GM21528 (cell line): ENCODE data around the gene CCR8.
"Not testable (repeated sequence)": the region's sequence is repeated elsewhere in the genome, so short reads cannot be mapped to it uniquely, and the experiment has no call there.

Source experiments
- ATAC-seq: cut with Tn5 transposase; IDR thresholded peaks from one replicate; pipeline ENCODE4 v1.9.1; 2021; ENCODE audit warnings: mild to moderate bottlenecking, moderate library complexity; ENCODE audit not compliant: unreplicated experiment, low FRiP score

Gene CCR8

DNA sequence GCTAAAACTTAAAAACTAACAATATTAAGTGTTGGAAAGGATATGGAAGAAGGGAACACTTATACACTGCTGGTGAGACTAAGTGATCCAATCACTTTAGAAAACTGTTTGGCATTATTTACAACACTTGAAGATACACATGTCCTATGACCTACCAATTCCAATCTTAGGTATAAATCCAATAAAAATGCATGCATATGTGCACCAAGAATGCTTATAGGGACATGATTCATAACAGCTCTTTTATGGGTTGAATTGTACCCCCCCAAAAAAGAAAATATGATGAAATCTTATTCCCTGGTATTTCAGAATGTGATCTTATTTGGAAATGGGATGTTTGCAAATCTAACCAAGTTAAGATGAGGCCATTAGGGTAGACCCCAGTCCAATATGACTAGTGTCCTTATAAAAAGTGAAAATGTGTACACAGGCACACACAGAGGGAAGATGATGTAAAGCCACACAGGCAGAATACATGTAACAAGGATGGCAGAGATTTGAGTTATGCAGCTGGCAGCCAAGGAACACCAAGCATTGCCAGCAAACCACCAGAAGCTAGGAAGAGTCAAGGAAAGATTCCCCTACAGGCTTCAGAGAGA is 15.3 kb downstream of the CCR8 start:
- ATAC-seq = no peak

DNA sequence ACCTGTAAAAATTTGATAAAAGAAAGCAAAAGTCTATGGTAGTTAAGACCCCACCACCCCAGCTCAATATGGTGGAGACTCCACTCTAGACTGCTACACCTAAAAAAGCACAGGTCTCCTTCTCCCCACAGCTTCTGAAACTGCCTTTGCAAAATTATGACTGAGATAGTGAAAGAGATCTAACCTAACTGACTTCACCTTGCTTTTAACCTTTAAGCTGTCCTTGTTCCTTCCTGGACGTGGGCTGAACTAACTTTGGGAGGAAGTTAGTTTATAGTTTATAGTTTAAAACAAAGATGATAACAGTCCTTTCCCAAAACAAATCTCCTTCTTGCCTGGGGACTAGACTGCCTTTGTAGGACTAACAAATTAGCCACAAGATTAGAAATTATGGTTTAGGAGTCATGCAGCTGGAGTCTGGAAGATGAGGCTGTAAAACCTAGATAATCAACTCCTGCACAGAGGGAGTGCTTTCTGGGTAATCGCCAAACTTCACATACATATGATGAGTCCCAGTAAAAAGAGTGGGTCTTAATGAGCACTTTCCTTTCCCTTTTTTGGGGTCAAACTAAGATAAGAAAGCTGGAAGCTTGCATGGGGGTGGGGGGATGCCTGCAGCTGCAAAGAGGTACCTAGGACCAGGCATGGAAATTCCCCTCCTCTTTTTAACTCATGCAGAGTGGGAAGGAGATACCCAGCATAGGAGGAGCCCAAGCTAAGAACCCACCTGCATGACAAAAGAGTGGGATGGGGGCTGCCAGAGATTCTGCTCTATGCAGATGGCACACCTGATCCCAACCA is 17.5 kb downstream of the CCR8 start:
- ATAC-seq = peak; percentile 68

DNA sequence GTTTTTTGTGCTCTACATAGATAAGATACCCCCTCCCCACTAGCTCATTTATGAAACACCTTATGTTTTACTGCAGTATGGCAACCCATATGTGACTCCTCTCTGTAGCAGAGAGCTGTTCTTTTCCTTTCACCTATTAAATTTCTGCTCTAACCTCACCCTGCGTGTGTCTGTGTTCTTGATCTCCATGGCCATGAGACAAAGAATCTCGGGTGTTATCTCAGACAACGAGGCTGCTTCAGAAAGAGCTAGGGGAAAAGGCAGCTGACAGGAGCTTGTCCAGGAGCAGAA is 18.0 kb downstream of the CCR8 start:
- ATAC-seq = no peak

DNA sequence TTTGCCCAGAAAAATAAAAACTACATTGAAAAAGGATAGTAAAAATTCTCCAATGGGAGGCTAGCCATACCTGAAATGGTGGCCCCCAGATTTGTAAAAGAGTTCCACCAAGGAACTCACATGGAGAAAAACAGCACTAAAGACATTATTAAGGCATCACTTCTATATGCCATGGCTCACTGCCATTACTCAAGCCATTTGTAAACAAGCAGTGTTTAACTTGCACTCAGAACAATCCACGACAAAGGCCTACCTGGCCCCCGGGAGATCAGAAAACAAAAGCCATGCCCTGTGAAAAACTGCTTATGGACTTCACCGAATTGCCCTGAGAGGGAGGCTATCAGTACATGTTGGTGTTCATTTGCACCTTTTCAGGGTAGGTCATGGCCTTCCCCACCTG is 19.6 kb downstream of the CCR8 start:
- ATAC-seq = no peak

DNA sequence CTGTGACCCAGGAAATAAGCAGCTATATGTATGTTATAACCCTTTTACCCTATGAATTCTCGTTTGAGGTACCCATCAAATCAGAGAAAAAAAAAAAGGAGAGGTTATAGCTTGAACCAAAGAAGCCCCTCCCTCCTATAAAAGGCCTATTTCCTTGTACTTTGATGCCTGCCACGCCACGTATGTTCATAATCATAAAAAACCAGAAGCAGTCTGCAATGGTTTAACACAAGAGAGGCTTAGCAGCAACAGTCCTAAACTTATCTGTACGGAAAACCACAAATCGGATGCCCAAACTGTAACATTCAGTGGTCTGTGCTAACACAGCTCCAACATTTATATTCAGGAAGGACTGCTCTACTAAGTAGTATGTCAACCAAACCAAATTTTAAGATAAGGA is 21.2 kb downstream of the CCR8 start:
- no peak for ATAC-seq

DNA sequence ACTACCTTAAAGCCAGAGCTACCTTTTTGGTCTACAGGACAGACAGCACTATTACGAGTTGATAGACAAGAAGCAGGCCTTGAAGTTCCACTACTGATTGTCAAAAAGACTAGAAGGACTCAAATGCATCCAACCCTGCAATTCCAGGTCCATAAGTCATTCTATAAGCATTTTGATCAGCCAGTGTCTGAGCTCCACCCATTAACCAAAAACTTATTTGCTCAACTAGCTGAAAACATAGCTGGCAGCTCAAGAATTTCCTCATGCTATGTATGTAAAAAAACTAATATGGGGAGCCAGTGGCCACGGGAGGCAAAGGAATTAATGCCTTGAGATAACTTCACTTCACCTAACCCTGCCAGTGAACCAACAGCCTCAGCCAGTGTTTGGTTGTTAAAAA is 21.6 kb downstream of the CCR8 start:
- ATAC-seq = not testable (repeated sequence)

DNA sequence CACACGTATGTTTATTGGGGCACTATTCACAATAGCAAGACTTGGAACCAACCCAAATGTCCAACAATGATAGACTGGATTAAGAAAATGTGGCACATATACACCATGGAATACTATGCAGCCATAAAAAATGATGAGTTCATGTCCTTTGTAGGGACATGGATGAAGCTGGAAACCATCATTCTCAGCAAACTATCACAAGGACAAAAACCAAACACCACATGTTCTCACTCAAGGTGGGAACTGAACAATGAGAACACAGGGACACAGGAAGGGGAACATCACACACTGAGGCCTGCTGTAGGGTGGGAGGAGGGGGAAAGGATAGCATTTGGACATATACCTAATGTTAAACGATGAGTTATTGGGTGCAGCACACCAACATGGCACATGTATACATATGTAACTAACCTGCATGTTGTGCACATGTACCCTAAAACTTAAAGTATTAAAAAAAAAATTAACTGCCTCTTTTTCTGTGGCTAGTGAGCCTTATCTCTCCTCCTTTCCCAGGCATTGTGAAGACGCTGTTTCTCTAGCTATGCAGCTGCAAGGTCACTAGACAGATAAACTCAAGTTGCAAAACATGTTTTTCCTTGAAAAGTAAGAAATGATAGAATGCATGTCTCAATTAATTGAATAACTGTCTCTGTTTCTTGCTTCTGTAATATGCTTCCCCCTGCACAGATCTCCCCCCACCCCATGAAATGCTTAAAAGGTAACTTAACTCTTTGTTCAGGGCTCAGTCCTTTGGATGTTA is 23.8 kb downstream of the CCR8 start:
- ATAC-seq = not testable (repeated sequence)

DNA sequence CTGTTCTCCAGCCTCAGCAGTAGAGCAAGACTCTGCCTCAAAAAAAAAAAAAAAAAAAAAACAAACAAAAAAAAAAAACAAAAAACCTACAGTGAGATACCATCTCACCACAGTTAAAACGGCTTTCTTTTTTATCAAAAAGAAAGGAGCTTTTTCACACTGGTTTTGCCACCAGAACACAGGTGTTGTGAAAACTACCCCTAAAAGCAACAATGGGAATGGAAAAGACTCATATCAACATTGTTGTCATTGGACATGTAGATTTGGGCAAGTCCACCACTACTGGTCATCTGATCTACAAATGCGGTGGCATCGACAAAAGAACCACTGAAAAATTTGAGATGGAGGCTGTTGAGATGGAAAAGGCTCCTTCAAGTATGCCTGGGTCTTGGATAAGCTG is 28.8 kb downstream of the CCR8 start:
- ATAC-seq = no peak

DNA sequence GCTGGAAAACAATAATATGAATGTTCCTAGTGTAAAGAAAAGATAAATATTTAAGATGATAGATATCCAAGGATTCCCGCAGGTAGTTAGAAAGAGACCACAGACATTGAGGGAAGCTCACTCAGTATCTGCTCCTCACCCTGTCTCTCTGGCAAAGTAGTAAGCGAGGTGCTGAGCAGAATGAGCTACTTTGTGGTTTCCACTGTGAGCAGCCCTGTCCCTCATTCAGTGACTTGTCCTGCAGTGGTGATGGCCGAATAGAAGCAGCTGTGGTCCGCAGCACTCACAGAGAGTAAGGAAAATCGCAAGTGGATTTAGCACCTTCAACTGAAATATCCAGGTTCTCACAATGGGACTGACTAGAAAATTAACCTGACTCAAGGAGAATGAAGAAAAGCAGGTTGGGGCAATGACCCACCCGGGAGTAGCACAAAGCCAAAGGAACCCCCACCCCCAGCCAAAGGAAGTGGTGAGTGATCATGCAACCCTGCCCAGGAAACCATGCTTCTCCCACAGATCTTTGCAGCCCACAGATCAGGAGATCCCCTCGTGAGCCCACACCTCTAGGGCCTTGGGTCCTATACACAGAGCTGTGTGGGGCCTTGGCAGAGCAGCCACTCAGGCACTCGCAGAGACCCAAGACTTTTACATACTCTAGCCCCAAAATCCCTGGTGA is 31.9 kb downstream of the CCR8 start:
- peak; percentile 67 for ATAC-seq

DNA sequence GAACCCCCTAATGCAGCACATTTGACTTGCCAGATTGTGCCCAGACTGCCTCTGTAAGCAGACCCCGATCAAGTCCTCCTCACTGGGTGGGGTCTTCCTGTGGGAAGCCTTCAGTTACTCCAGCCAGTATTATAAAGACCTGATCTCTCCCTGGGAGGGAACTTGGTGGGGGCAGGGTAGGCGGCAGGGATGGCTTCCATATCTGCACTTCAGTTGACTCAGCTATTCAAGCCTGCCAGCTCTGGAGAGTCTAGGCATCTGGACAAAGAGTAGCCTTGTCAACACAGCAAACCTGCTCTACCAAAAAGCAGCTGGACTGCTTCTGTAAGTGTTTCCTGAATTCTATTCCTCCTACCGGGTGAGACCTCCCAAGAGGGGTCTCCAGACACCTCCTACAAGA is 32.7 kb downstream of the CCR8 start:
- ATAC-seq = no peak

DNA sequence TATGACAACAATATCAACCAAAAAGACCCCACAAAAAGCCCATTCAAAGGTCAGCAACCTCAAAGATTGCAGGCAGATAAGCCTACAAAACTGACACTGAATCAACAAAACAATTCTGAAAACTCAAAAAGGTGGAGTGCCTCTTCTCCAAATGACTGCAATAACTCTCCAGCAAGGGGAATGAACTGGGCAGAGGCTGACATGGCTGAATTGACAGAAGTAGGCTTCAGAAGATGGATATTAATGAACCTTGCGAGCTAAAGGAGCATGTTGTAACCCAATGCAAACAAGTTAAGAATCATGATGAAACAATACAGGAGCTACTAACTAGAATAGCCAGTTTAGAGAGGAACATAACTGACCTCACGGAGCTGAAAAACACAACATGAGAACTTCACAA is 33.3 kb downstream of the CCR8 start:
- no peak for ATAC-seq

DNA sequence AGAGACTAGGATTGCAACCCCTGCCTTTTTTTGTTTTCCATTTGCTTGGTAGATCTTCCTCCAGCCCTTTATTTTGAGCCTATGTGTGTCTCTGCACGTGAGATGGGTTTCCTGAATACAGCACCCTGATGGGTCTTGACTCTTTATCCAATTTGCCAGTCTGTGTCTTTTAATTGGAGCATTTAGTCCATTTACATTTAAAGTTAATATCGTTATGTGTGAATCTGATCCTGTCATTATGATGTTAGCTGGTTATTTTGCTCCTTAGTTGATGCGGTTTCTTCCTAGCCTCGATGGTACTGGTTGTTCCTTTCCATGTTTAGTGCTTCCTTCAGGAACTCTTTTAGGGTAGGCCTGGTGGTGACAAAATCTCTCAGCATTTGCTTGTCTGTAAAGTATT is 40.9 kb downstream of the CCR8 start:
- not testable (repeated sequence) for ATAC-seq

DNA sequence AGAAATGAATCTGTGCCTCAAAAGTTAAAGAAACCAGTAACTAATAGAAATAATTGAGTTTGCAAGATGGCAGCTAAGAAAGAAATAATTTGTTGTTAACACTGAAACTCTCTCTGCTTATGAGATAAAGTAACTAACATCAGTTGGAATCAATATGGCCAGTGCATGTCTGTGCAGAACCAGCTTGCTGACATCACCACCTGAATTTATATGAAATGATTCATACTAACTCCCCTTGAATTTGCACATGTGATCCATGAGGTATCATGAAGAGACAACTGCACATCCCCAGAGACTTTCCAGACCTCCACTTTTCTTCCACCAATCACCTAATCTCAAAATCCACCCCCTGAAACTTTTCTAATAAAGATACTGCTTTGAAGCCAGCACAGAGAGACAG is 43.3 kb downstream of the CCR8 start:
- no peak for ATAC-seq

DNA sequence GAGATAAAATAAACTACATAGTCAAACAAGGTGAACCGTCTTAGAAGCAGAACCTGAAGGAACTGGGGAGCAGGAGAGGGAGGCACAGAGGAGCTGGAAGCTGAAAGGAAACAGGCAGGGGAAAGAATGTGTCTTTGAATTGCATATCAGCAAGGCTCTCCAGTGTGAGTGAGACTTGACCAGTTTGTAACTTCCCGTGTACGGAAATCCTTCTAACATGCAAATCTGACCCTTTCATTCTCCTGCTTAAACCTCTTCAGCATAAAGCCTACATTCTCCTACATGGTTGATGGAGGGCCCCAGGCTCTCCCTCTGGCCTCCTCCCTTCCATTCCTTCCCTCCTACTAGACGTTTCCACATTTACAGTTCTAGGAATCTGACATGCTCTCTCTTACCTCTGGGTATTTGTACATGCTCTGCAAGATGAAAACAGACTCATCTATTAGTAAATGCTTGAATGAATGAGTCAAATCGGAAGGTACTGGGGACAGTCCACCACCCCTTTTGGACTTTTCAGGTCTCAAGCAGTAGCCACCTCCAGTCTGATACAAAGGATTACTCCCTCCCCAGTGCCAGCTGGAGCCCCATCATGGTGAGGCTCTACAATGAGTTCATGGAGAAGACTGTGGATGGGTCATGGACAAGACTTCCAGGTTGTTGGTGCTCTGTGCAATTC is 47.6 kb downstream of the CCR8 start:
- no peak for ATAC-seq

DNA sequence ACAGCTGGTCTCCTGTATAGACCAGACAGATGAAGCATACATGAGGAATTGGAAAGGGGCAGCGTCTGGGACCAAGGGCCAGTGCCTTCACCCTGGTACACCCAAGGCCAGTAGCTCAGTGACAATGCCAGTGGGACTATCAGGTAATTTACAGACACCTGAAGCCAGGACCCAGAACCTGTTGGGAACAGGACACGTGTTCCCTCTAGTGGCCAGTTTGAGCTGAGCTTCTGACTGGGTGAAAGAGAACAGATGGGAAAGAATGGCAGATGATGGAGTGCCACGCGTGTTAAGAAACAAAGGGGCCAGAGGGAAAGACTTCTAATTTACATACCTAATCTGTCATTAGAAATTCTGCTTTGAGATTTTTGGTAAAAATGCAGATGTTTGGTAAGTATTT is 48.6 kb downstream of the CCR8 start:
- ATAC-seq = peak; percentile 65

DNA sequence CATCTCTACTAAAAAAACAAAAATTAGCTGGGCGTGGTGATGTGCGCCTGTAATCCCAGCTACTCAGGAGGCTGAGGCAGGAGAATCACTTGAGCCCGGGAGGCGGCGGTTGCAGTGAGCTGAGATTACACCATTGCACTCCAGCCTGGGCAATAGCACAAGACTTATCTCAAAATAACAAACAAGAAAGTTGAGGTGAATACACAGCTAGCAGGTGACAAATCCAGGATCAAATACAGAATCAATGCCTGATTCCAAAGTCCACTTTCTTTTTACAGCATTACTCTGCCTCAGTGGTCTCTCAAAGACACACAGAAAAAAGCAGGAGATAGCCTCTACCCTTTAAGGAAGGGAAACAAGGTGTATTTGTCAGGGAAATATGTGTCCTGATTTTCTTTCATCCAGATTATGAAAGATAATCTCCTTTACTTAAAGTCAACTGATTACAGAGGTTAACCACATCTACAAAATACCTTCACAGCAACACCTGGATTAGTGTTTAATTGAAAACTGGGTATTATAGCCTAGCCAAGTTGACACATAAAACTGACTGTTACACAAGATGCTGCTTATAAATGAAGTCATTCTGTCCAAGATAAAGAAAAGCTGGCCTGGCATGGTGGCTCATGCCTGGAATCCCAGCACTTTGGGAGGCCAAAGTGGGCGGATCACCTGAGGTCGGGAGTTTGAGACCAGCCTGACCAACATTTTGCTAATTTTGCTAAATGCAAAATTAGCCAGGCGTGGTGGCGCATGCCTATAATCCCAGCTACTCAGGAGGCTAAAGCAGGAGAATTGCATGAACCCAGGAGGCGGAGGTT is 49.7 kb downstream of the CCR8 start:
- no peak for ATAC-seq

DNA sequence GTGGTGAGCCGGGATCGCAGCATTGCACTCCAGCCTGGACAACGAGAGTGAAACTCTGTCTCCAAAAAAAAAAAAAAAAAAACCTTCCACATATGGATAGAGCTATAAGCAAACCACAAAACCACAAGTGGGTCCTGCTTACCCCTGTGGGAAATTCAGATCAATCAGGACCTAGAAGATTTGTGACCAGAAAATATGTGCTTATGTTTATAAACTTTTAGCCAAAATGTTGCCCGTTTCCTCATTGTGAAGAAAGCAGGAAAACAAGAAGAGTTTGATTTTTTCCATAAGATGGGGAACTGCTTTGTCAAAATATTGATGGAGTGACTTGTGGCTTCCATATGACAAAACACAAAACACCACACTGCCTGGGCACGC is 50.3 kb downstream of the CCR8 start:
- no peak for ATAC-seq

DNA sequence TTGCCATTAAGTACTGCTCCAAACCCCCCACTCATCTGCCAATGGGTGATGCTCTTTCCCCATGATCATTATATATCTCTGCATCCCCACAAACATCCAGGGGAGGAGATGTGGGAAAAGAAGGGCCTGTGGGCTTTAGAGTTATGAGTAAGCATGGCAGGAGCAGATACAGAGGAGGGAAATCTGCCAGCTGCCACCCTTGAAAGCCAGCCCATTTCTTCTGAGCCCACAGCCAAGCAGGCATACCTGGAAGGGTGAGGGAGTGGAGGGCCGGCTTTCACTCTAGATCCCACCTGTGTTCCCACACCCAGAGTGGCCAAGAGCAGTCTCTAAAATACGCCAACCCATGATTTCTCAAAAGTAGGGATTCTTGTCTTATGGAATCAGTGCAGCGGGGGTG is 51.9 kb downstream of the CCR8 start:
- ATAC-seq = no peak
